Measurements from ENCODE around the gene ASPSCR1. TPM values are rescaled to one million over a fixed set of nuclear protein-coding genes. Genes with fewer than 3 reads are reported as not detected.

ASPSCR1 gene
- total RNA-seq, 1 experiment from 2014 or later = 40.6 TPM

GRCh38 chr17:82041144-82041814 is 63.9 kb downstream of the ASPSCR1 start:
- DNase-seq = no peak
- no peaks in the 10 kb centered on the region for H3K9me3 ChIP-seq (replicated peaks)
- H3K4me1 ChIP-seq = peaks cover 3% of the 10 kb centered on the region; the same call in 1 of the 2 replicates
- no peak overlapping the region for H3K4me3 ChIP-seq
- H3K27me3 ChIP-seq = no peaks in the 10 kb centered on the region
- H3K36me3 ChIP-seq = no peaks in the 10 kb centered on the region
- H3K27ac ChIP-seq = no peak overlapping the region

DNA sequence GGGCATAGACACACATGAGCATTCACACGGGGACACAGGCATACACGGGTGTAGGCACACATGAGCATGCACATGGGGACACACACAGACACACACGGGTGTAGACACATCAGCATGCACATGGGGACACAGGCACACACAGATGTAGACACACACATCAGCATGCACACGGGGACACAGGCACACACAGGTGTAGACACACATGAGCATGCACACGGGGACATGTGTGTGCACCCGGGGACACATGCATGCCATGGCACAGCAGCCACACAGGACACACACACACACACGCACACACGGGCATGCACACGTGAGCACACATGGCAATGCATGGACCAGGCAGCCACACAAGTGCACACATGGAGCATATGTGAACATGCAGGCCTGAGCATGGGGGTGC is 65.2 kb downstream of the ASPSCR1 start:
- no peaks in the 10 kb centered on the region for H3K4me1 ChIP-seq
- H3K27me3 ChIP-seq = no peaks in the 10 kb centered on the region
- no peaks in the 10 kb centered on the region for H3K9me3 ChIP-seq (replicated peaks)
- no peak overlapping the region for H3K27ac ChIP-seq
- DNase-seq = no peak
- H3K4me3 ChIP-seq = no peak overlapping the region
- no peaks in the 10 kb centered on the region for H3K36me3 ChIP-seq

GRCh38 chr17:82043507-82043906 is 66.1 kb downstream of the ASPSCR1 start:
- no peaks in the 10 kb centered on the region for H3K27me3 ChIP-seq
- DNase-seq = no peak

DNA sequence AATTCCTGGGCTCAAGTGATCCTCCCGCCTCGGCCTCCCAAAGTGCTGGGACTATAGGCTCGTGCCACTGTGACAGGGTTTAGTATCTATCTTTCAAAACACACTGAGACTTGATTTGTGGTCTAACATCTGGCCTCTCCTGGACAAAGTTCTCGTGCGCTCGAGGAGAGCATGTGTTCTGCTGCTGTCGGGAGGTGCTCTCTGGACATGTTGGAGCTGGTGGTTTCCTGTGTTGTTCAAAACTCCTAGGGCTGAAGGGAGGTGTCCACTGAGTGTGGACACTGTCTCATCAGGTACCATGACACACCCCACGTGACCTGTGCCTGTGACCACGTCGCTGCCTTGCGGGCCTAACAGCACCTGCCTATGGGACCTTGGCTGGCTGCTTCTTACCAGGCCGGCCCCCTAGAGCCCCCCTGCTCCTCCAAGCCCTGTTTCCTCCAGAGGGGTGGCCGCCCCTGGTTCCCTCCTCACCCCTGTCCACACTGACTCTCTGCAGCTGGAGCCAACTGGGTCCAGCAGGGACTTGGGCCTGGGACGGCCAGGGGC is 68.6 kb downstream of the ASPSCR1 start:
- DNase-seq = no peak
- Histone ChIP-seq H3K4me1 (no peaks in the 10 kb centered on the region), H3K9me3 (replicated peaks) (no peaks in the 10 kb centered on the region), H3K27me3 (no peaks in the 10 kb centered on the region), H3K4me3 (no peak overlapping the region), H3K36me3 (no peaks in the 10 kb centered on the region), H3K27ac (no peak overlapping the region)

More at GRCh38 chr17:82043507-82043906, 66.1 kb downstream of the ASPSCR1 start:
- no peaks in the 10 kb centered on the region for H3K36me3 ChIP-seq
- H3K4me1 ChIP-seq = no peaks in the 10 kb centered on the region
- H3K4me3 ChIP-seq = no peak overlapping the region
- no peak overlapping the region for H3K27ac ChIP-seq
- no peaks in the 10 kb centered on the region for H3K9me3 ChIP-seq (replicated peaks)

GRCh38 chr17:82046903-82047302 is 69.5 kb downstream of the ASPSCR1 start:
- H3K4me1 ChIP-seq = no peaks in the 10 kb centered on the region
- no peaks in the 10 kb centered on the region for H3K27me3 ChIP-seq
- no peaks in the 10 kb centered on the region for H3K9me3 ChIP-seq (replicated peaks)
- H3K27ac ChIP-seq = no peak overlapping the region
- no peak for DNase-seq
- H3K4me3 ChIP-seq = no peak overlapping the region
- no peaks in the 10 kb centered on the region for H3K36me3 ChIP-seq

GRCh38 chr17:82047379-82047778 is 70.0 kb downstream of the ASPSCR1 start:
- no peak overlapping the region for H3K27ac ChIP-seq
- no peaks in the 10 kb centered on the region for H3K36me3 ChIP-seq
- H3K27me3 ChIP-seq = no peaks in the 10 kb centered on the region

DNA sequence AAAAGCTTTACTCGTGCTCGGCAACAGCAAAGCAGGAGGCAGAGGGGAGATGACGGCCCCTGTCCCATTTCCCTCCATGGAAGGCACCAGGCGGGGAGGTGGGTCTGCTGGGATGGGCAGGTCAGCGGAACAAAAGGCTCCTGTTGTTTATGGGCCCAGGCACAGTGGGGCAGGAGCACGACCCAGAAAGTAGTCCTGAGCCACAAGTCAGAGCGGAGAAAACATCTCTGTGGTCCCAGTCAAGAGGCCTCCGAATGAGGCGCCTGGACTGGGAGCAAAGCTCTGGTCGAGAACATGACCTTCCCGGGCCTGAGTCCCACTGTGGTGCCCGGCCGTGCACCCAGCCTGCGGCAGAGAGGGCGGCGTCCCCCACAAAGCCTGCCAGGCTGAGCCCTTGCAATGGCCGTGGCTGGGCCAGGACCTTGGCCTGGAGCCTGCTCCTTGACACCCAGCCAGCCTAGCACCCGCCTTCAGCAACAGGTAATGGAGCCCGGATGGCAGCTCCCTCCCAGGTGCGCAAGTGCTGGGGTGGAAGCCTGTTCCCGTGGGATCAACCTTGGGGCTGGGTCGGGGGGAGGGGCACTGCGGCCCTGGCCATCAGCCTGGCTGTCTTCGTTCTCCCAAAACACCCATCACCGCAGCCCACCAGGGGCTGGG is 70.6 kb downstream of the ASPSCR1 start:
- no peaks in the 10 kb centered on the region for H3K27me3 ChIP-seq
- H3K36me3 ChIP-seq = no peaks in the 10 kb centered on the region
- no peaks in the 10 kb centered on the region for H3K9me3 ChIP-seq (replicated peaks)
- H3K27ac ChIP-seq = no peak overlapping the region
- peaks cover 4% of the 10 kb centered on the region; the same call in 1 of the 2 replicates for H3K4me1 ChIP-seq
- no peak for DNase-seq
- H3K4me3 ChIP-seq = no peak overlapping the region

More at GRCh38 chr17:82047379-82047778, 70.0 kb downstream of the ASPSCR1 start:
- no peak overlapping the region for H3K4me3 ChIP-seq
- H3K9me3 ChIP-seq (replicated peaks) = no peaks in the 10 kb centered on the region
- H3K4me1 ChIP-seq = no peaks in the 10 kb centered on the region
- DNase-seq = no peak

DNA sequence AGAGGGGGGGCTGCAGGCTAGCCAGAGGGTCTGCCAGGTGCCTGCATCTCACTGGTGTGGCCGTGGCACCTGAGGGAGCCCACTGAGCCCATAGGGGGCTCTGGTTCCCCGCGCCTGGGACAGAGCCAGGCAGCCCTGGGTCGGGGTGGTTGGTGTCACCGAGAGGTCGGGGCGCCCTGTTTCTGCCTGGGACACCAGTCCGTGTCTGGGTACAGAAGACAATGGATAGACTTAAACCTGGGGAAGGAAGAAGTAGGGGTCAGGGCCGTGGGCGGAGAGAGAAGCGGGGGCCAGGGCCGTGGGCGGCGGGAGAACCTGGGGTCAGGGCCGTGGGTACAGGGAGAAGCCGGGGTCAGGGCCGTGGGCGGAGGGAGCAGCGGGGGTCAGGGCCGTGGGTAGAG is 71.1 kb downstream of the ASPSCR1 start:
- Histone ChIP-seq H3K9me3 (replicated peaks) (no peaks in the 10 kb centered on the region), H3K27ac (no peak overlapping the region), H3K4me3 (no peak overlapping the region), H3K36me3 (no peaks in the 10 kb centered on the region), H3K4me1 (peaks cover 4% of the 10 kb centered on the region; the same call in 1 of the 2 replicates), H3K27me3 (no peaks in the 10 kb centered on the region)
- DNase-seq = no peak

DNA sequence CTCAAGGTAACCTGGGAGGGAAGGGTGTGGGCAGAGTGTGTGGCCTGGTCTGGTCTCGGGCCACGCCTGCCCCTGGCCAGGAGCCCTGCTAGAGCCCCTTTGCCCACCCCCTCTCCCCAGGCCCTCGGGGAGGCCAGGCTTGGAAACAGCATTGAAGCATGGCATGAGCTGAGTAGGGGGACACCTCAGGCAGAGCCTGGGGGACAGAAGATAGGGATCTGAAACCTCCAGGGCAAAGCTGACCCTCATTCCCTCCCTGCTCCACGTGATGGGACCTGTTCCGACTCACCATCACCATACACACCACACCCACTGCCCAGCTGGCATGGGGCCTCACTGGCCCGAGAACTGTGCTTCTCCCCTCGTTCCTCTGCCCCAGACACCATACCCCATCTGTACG is 71.7 kb downstream of the ASPSCR1 start:
- H3K36me3 ChIP-seq = peaks cover 3% of the 10 kb centered on the region; the same call in 1 of the 2 replicates
- DNase-seq = no peak

DNA sequence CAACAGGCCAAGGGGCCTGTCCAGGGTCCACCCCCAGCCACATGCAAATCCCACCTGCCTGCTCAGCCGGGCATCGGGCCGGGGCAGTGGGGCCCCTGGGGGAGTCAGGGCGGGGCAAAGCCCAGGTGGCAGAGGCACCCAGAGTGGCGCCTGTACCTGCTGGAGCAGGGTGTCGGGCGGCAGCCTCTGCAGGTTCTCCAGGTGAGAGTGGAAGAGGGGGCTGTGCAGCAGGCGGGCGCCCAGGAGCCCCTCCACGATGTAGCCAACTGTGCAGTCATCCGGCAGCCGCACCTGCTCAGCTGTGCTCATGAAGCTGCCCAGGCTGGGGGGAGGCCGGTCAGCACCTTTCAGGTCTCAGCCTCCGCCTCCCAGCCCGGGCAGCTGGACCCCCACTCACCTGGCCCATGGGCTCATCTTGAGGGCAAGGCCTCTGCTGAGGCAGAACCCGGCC is 72.1 kb downstream of the ASPSCR1 start:
- Histone ChIP-seq H3K4me1 (peaks cover 4% of the 10 kb centered on the region; the same call in 1 of the 2 replicates), H3K4me3 (no peak overlapping the region), H3K27me3 (no peaks in the 10 kb centered on the region), H3K9me3 (replicated peaks) (no peaks in the 10 kb centered on the region), H3K36me3 (peaks cover 7% of the 10 kb centered on the region), H3K27ac (no peak overlapping the region)
- no peak for DNase-seq

More for the DNA sequence above, 71.7 kb downstream of the ASPSCR1 start:
- Histone ChIP-seq H3K4me1 (peaks cover 4% of the 10 kb centered on the region; the same call in 1 of the 2 replicates), H3K9me3 (replicated peaks) (no peaks in the 10 kb centered on the region), H3K27ac (no peak overlapping the region), H3K4me3 (no peak overlapping the region), H3K27me3 (no peaks in the 10 kb centered on the region)

GRCh38 chr17:82050152-82050760 is 72.8 kb downstream of the ASPSCR1 start:
- Histone ChIP-seq H3K27me3 (no peaks in the 10 kb centered on the region), H3K4me1 (peaks cover 4% of the 10 kb centered on the region; the same call in 1 of the 2 replicates), H3K36me3 (peaks cover 14% of the 10 kb centered on the region), H3K27ac (no peak overlapping the region), H3K4me3 (peak overlapping the region; percentile 98), H3K9me3 (replicated peaks) (no peaks in the 10 kb centered on the region)
- no peak for DNase-seq

DNA sequence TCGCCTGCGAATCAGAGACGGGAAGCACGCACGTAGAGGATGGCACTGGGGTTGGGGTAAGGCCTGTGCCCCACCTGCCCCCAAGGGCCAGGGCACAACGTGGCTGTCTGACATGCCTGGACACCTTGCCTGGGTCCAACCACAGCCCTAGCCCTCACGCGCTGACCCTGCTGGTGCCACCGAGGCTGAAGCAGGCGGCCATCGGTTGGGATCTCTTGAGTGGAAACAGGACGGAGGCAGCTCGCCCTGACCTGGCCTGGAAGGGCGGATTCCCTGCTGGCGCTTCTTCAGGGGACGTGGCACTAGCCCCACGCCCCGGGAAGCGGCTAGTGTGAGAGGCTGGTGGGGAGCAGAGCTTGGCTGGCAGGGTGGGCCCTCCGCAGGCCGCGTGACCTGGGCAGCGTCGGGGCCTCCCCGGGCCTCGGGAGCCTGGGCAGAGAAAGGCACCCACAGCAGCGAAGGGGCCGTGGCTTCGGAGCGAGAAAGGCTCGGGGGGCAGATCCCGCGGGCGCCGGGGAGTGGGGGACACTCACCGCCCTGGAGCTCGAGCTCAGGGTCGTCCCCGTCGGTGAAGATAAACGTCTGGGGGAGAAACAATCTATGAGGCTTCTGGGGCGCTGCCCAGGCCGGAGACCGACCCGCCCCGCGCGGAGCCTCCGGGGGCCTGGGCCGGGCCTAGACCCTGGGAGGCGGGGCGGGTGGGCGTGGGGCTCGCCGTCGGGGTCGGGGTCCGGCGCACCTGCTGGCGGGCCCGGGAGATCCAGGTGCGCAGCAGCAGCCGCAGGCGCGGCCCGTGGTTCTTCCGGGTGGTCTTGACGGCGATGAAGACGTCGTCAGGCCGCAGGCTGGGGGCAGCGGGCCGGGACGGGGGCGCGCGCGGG is 73.6 kb downstream of the ASPSCR1 start:
- no peaks in the 10 kb centered on the region for H3K27me3 ChIP-seq
- peaks cover 19% of the 10 kb centered on the region for H3K36me3 ChIP-seq
- H3K4me3 ChIP-seq = peak overlapping the region; percentile 98
- DNase-seq = no peak
- H3K27ac ChIP-seq = no peak overlapping the region
- no peaks in the 10 kb centered on the region for H3K9me3 ChIP-seq (replicated peaks)
- peaks cover 4% of the 10 kb centered on the region; the same call in 1 of the 2 replicates for H3K4me1 ChIP-seq

DNA sequence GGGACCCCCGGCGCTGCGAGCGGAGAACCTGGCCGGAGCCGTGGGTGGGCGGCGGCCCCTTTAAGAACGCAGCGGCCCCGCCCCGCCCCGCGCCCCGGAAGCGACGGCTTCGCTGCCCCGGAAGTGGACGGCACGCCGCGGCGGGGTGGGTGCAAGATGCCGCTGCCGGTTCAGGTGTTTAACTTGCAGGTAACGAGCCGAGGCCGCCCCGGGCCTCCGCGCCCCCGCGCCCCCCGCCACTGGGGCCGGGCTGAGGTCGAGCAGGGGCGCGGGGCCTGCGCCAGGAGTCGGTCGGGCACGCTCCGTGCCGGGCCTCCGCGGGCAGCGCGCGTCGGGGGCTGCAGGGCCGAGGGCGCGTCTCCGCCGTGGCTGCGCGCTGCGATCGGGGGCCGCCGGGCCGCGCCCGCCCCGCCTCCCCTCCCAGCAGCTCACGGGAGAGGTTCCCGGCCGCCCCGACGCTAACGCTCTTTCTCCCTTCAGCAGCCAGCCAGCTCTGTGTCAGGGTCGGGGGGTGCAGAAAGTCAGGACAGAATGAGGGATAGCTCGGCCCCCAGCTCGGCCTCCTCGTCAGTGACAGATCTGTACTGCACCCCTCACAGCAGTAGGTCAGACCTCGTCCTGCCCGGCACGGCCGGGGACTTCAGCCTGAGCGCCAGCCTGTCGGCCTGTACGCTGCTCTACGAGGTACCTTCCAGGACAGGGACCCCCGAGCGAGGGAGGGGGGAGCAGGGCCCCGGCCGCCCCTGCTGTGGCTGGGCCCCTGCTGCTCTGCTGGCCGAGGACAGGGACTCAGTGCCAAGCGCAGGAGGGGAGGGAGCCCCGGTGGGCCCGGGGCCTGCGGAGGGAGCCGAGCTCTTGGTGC is 74.6 kb downstream of the ASPSCR1 start, which contains the start of the genes GPS1 and RFNG:
TSS of gene GPS1 (plus strand) at position 123 of the 862 bp plus-strand sequence. CDS start at position 157, 34 bp downstream.
TSS of gene RFNG (minus strand) at position 36 of the 862 bp plus-strand sequence. CDS start 45 bp downstream, outside the sequence.
- peaks cover 29% of the 10 kb centered on the region for H3K36me3 ChIP-seq
- H3K4me1 ChIP-seq = peaks cover 4% of the 10 kb centered on the region; the same call in 1 of the 2 replicates
- DNase-seq = peak; percentile 83 to 86
- peak within 1 kb of the TSS; percentile 98 for H3K4me3 ChIP-seq
- no peak within 1 kb of the TSS for H3K27ac ChIP-seq
- H3K27me3 ChIP-seq = no peaks in the 10 kb centered on the region
- no peaks in the 10 kb centered on the region for H3K9me3 ChIP-seq (replicated peaks)

All from SJCRH30 (cell line).